Effector CD8-positive, alpha-beta T cell (primary cell): ENCODE results near the gene EME2.

Experiments used
- DNase-seq: peaks from one replicate; lab custom pipeline; 2025; lab: John Stamatoyannopoulos, UW

Gene EME2

GRCh38 chr16:1778200-1779179, 5.9 kb downstream of the EME2 start:
- no peak for DNase-seq

GRCh38 chr16:1779234-1779701, 6.7 kb downstream of the EME2 start:
- no peak for DNase-seq

GRCh38 chr16:1779741-1780676, 7.4 kb downstream of the EME2 start:
- DNase-seq, result no peak

- no peak for DNase-seq
Measured at GRCh38 chr16:1780677-1781072, 8.1 kb downstream of the EME2 start.

- DNase-seq, result no peak
Measured at GRCh38 chr16:1781254-1781653, 8.6 kb downstream of the EME2 start.

GRCh38 chr16:1781758-1782407, 9.3 kb downstream of the EME2 start:
- DNase-seq, result peak; percentile 25

GRCh38 chr16:1782408-1783264, 10.0 kb downstream of the EME2 start, which contains the start of the genes NUBP2 and SPSB3:
Gene NUBP2 (plus strand): TSS chr16:1782960. CDS start chr16:1783021, 61 bp downstream.
Gene SPSB3 (minus strand): TSS chr16:1782571. CDS start chr16:1781483, 1,088 bp downstream.
- peak; percentile 95 for DNase-seq

- no peak for DNase-seq
Measured at GRCh38 chr16:1784977-1785845, 12.6 kb downstream of the EME2 start.

GRCh38 chr16:1785846-1786170, 13.2 kb downstream of the EME2 start:
- DNase-seq, result no peak

- no peak for DNase-seq
Measured at GRCh38 chr16:1786242-1787055, 13.8 kb downstream of the EME2 start.

- no peak for DNase-seq
Measured at GRCh38 chr16:1787056-1787321, 14.4 kb downstream of the EME2 start.

GRCh38 chr16:1787322-1788094, 14.9 kb downstream of the EME2 start:
- DNase-seq, result no peak

GRCh38 chr16:1788095-1788707, 15.6 kb downstream of the EME2 start:
- DNase-seq, result no peak

- no peak for DNase-seq
Measured at GRCh38 chr16:1788708-1789100, 16.1 kb downstream of the EME2 start.

GRCh38 chr16:1789643-1790045, 17.0 kb downstream of the EME2 start:
- DNase-seq, result no peak

GRCh38 chr16:1790261-1790610, 17.6 kb downstream of the EME2 start:
- no peak for DNase-seq

GRCh38 chr16:1790611-1791255, 18.1 kb downstream of the EME2 start:
- DNase-seq, result no peak
